ENCODE results near the gene APCDD1.

Gene APCDD1
- 0 reads per million in 2 experiments for total RNA-seq

- no peak for DNase-seq (ENCODE audit: low read depth)
Measured at GRCh38 chr18:10453806-10454680, at the start of gene APCDD1. TSS of gene APCDD1 (plus strand) at chr18:10454635. CDS start at chr18:10454982, 347 bp downstream.

- DNase-seq (ENCODE audit: low read depth) = no peak
Measured at GRCh38 chr18:10405014-10405493, 49.4 kb upstream of the APCDD1 start.

GRCh38 chr18:10405816-10406663 lies 48.4 kb upstream of the APCDD1 start:
- DNase-seq (ENCODE audit: low read depth) = no peak

GRCh38 chr18:10408131-10408530 lies 46.3 kb upstream of the APCDD1 start:
- no peak for DNase-seq (ENCODE audit: low read depth)

DNA sequence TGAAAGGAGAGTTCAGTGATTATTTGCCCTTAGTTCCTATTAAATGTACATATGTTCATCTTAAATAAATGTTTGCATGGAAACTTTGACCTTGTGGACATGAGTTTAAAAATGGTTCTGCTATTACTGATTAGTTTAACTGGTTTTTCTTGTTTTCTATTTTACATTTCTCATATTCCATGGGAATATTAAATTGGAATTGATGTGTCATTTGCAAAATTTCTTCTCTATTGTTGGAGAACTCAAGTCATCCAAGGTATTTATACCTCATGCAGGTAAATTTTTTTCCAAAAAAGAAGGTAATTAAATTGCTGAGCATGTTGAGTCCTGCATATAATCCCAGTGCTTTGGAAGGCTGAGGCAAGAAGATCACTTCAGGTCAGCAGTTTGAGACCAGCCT lies 45.4 kb upstream of the APCDD1 start:
- no peak for DNase-seq (ENCODE audit: low read depth)

DNA sequence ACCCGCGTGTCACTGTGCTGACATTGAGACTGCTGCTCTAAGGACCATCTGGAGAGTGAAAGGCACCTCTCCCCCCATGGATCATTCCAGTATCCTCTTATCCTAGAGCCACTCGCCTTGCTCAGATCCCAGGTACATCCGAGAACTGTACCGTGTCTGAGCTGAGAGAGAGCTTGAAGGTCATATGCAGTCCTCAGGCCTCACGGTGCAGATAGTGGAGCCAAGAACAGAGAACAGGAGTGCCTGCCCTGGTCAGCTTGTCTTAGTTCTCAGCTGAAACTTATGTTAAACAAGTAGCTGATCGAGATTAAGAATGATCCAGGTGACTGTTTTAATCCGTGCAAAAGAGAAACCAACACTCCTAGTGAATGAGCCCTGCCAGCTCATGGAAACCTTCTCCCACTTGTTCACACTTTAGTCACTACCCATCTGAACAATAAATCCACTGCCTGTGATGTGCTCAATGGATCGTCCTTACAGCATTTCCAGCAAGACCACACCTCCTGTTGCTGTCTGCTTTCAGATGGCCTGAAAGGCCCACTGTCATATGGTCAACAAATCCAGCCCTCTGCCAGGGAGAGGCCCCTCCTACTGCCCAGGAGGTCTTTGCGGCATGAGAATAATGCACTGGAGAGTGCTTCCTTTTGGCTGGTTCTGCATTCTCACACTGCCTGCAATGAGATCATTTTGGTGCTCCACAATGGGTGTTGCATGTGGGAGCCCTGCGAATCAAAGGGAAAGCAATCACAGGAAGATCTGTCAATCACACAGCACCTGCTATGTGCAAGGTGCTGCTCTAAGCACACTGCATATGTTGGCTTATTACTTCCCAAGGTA lies 43.7 kb upstream of the APCDD1 start:
- no peak for DNase-seq (ENCODE audit: low read depth)

DNA sequence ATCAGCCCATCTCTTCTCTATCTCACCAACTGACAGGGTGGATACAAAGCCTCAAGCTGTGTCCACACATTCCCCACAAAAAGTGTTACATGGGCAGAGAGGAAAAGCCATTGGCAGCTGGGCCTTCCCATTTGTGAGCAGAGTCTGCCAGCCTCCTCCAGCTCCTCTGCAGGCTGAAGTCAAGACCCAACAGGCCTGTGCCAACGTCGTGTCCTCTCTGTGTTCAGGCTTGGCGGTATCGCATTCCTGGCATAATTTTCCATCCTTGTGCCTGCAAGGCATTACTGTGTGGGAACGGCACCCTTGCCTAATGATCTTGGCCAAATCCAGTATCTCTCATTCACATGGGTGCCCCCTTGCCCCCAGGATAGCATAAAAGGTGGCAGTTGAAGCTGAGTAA lies 41.5 kb upstream of the APCDD1 start:
- DNase-seq (ENCODE audit: low read depth) = no peak

GRCh38 chr18:10413722-10414121 lies 40.7 kb upstream of the APCDD1 start:
- DNase-seq (ENCODE audit: low read depth) = no peak

GRCh38 chr18:10414293-10414842 lies 40.1 kb upstream of the APCDD1 start:
- DNase-seq (ENCODE audit: low read depth) = no peak

- DNase-seq (ENCODE audit: low read depth) = no peak
Measured at GRCh38 chr18:10416065-10416464, 38.4 kb upstream of the APCDD1 start.

DNA sequence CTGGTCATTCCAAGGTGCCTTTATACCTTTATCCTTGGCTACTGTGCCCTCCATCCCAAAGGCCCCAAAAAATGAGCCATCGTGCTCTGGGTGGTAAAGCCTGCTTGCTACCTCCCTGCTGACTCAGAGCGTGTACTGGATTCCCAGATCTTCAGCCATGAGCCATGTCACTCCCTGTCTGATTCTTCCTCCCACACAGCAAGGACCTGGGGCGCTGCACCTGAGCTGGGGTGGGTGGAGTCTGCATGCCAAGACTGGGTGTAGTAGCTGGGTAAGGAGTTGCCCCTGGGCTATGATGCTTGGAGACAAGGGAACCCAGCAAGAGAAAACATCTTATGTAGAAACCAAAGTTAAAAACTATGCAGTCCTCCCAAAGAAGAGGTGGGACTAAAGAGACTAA lies 37.2 kb upstream of the APCDD1 start:
- DNase-seq (ENCODE audit: low read depth) = no peak

DNA sequence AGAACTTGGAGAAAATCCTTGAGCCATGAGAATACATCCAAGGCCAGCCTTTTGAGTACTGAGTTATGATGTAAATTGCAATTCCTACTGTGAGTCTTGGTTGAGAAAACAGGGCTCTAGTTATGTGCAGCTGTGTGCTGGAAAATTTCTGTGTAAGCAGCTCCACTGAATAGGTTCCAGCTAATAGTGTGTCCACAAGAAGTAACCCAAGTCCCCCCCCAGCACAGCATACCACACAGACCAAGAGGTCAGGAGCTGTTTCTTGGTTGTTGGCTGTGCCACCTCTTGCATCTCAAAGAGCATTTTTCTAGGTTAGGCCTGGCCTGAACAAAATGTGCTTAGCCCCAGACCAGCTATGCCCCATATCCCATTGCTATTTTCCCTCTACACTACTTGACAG lies 36.8 kb upstream of the APCDD1 start:
- no peak for DNase-seq (ENCODE audit: low read depth)

DNA sequence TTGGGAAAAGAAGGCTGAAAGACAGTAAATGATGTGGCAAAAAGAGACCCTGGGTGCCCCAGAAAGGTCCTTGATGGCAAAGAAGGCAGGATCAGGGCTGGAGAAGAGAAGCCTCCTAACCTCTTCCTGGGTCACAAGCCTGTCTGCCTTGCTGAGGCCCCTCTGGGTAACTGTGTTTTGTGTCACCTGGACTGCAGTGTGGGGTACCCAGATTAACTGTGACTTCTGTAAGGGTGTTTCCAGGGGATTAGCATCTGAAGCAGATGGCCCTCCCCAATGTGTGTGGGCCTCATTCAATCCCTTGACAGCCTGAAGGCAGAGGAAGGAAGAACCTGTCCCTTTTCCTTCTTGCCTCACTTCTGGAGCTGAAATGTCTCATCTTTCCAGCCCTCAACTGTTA lies 35.6 kb upstream of the APCDD1 start:
- DNase-seq (ENCODE audit: low read depth) = no peak

DNA sequence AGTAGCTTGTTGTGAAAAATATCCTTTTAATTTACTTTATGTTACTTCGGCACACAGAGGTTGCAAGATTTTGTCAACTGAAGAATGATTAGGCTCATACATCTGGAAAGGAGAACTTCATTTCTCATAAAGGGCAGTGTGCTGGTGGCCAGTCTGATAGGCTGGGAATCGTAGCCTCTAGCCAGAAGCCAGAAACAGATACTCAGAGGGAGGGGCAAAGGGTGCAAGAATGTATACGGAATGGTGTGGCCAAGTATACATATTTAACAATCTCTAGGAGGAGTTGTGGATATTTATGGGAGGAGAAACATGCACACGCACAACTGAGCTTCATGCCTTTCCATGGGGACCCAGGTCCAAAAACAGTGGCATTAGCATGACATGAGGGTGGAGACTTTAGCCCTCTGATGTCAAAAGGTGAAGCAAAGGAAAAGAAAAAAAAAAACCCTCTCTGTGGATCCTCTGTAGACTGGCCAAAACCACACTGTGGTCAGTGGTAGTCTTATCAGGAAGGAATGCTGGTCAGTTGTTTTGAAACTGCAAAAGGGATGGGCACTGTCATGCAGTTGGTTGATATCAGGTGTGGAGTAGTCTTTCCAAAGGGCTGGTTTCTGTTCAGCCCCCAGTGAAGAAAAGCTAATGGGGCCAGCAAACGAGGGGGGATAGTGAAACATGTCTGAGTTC lies 34.9 kb upstream of the APCDD1 start:
- DNase-seq (ENCODE audit: low read depth) = no peak

DNA sequence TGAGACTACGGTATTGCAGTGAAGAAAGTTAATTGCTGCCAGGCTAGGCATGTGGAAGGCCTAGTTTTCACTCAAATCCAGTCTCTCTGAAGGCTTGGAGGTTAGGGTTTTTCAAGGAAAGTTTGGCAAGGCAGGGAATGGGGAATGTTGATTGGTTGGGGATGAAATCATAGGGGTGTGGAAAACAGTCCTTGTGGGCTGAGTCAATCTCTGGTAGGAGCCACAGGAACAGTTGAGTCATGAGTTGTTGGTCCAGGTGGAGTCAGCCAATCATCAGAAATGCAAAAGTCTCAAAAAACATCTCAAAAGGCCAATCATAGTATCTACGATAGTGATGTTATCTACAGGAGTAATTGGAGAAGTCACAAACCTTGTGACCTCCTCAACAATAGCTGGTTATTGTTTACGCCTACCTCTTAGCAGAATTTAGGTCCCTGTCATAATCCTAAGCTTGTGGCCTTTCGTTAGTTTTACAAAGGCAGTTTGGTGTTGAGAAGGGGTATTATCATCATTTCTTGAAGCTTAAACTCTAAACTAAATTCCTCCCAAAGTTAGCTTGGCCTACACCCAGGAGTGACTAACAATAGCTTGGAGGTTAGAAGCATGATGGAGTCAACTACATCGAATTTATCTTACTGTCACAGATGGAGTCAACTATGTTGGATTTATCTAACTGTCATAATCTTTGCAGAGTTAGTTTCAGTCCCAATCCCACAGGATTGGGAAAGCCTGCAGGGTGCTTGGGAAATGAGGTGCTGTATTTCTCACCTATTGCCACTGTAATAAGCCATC lies 33.7 kb upstream of the APCDD1 start:
- no peak for DNase-seq (ENCODE audit: low read depth)

GRCh38 chr18:10421859-10422258 lies 32.6 kb upstream of the APCDD1 start:
- DNase-seq (ENCODE audit: low read depth) = no peak

- no peak for DNase-seq (ENCODE audit: low read depth)
Measured at GRCh38 chr18:10422731-10423130, 31.7 kb upstream of the APCDD1 start.

DNA sequence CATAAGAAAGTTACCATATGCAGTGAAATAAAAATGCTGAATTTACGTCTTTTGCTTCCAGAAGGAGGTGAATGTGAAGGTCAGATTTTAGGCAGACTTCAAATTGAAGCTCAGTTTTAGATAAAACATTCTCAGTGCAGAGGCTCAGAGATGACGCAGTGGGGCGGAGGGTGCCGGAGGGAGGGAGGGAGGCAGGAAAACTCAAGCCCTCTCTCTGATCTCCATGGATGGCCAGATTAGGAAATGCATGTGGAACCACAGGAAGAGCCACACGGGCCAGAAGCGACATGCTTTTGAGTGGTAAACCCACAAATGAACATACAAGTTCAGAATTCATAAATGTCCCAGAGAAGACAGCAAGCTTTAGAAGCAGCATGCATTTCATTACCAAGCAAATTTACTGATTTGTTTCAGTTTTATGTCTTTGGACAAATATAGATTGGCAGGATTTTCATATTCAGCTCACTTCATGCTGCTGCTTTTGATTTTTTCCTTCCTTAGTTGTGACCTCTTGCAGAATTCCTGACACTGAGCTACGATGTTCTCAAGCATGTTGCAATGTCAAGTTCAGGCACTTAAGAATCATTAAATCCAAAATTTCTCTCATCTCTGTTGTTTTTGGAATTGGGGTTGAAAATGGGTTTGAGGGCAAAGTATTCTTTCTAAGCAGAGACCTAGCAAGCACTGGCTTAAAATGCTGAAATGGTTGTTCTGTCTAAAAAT lies 29.7 kb upstream of the APCDD1 start:
- no peak for DNase-seq (ENCODE audit: low read depth)

DNA sequence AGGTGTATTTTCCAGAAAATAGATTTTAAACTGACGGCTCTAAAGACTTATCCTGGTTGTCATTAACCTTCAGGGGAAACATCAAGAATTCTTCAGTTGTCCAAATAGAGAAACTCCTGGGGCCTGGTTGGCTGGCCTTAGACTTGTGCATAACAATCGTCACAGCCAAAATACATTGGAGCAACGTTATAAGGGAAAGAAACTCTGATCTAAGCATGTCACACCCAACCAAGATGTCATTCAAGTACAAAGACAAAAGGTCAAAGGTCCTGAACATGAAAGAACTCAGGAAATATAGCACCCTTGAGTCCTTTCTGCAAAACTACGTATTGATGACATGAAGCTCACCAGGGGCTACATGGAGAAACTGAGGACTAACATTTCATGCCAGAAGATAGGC lies 23.8 kb upstream of the APCDD1 start:
- DNase-seq (ENCODE audit: low read depth) = no peak

GRCh38 chr18:10431680-10432079 lies 22.8 kb upstream of the APCDD1 start:
- DNase-seq (ENCODE audit: low read depth) = no peak
